SK-N-MC (cell line): ENCODE results near the gene FBXO38.

Experiments
- DNase-seq: peaks from one replicate; pipeline ENCODE4 v3.0.0-alpha.2; 2011; ENCODE audit warnings: low read depth, low spot score
- H3K27ac ChIP-seq: fragments of 200-600 bp; sonication (generic); 2 replicates; pipeline ENCODE4 v1.5.1; 2016; ENCODE audit warnings: mixed run types
- H3K36me3 ChIP-seq: fragments of 200-600 bp; sonication (generic); 2 replicates; pipeline ENCODE4 v1.6.1; 2017; ENCODE audit warnings: antibody characterized with exemption, low read length, mixed read lengths; ENCODE audit not compliant: insufficient read depth
- H3K4me3 ChIP-seq: fragments of 200-600 bp; sonication (generic); 2 replicates; pipeline ENCODE4 v1.5.1; 2016
- H3K9ac ChIP-seq: fragments of 200-600 bp; sonication (generic); 2 replicates; pipeline ENCODE4 v1.8.0; 2017; ENCODE audit warnings: mixed run types, mixed read lengths; ENCODE audit not compliant: insufficient read length
- H3K9me3 ChIP-seq: fragments of 200-600 bp; sonication (generic); 2 replicates; pipeline ENCODE4 v1.6.1; 2017; ENCODE audit warnings: low read depth, mild to moderate bottlenecking, antibody characterized with exemption, low read length, moderate library complexity, mixed read lengths
- EZH2 ChIP-seq: fragments of 200-600 bp; sonication (generic); IDR thresholded peaks from one replicate; pipeline ENCODE4 v1.6.1; 2017; ENCODE audit warnings: antibody characterized with exemption
- FOXP2 ChIP-seq: optimal IDR thresholded peaks from 2 replicates; pipeline ENCODE3; 2011; ENCODE audit warnings: mild to moderate bottlenecking, moderate library complexity; ENCODE audit not compliant: insufficient read depth; ENCODE audit errors: extremely low read length, control extremely low read depth
- POLR2AphosphoS5 ChIP-seq: IDR thresholded peaks from 2 replicates; pipeline ENCODE4 v1.6.1; 2012; ENCODE audit warnings: mild to moderate bottlenecking, low read depth, low read length, borderline replicate concordance

Gene FBXO38

DNA sequence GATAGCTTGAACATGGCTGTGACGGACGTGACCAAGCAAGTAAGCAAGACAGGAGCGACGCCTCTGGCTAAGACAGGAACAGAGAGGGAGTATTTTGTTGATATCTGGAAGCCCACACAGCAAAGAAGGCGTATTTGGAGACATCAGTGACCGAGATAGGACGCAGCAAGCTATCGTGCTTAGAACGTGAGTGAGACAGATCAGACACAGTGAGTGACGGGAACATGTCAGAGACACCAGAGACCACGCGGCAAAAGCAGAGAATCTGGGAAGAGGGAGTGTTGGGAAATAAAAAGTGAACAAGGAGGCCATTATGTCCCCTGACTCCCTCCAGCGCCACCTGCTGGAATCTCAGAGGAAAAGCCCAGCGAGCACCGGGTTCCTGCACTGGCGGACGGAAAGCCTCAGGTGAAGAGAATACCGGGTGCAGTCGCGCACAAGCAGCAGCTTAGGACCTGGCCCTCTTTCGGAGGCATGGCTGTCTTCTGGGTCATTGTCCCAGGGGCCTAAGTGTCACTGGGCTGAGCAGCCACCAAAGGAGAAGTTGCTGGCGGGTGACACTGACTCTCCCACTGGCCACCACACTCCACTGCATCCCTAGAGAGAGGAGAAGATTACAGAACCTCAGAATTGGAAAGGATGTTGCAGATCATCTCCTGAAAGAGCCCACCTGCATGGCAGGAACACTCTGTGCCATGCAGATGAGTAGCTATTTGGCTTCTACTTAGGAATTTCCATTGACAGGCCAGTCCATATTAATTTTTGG lies 99.1 kb downstream of the FBXO38 start:
- TF ChIP-seq EZH2 (no peak), POLR2AphosphoS5 (no peak), FOXP2 (no peak)
- Histone ChIP-seq H3K36me3 (no peaks in the 10 kb centered on the region), H3K9me3 (no peaks in the 10 kb centered on the region), H3K9ac (no peak overlapping the region), H3K4me3 (peak overlapping the region; percentile 80), H3K27ac (no peak overlapping the region)
- peak; percentile 18 for DNase-seq

DNA sequence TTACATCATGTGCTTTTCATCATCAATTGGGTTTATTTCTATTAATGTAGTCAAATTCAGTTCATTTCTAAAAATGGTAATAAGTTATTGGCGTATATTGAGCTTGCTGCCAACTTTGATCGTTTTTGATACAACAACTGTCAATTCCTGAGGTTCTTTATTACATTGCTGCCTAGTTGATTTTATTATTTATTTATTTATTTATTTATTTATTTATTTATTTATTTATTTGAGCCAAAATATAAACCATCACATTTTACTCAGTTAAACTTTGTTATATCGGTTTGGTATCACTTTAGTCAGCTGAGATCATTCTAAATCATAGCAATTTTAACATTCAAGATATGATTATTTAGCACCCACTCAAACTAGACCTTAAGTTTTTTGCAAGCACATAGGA lies 100.0 kb downstream of the FBXO38 start:
- TF ChIP-seq EZH2: no peak
- no peak for TF ChIP-seq POLR2AphosphoS5
- TF ChIP-seq FOXP2: no peak
- Histone ChIP-seq H3K36me3 (no peaks in the 10 kb centered on the region), H3K9me3 (no peaks in the 10 kb centered on the region), H3K9ac (no peak overlapping the region), H3K4me3 (no peak overlapping the region), H3K27ac (no peak overlapping the region)
- no peak for DNase-seq

GRCh38 chr5:148484651-148485050 lies 100.9 kb downstream of the FBXO38 start:
- H3K4me3 ChIP-seq: no peak overlapping the region
- TF ChIP-seq FOXP2 (no peak), POLR2AphosphoS5 (no peak), EZH2 (no peak)
- H3K27ac ChIP-seq: no peak overlapping the region
- no peak for DNase-seq
- no peak overlapping the region for H3K9ac ChIP-seq
- H3K9me3 ChIP-seq: no peaks in the 10 kb centered on the region
- H3K36me3 ChIP-seq: no peaks in the 10 kb centered on the region

GRCh38 chr5:148486456-148486855 lies 102.7 kb downstream of the FBXO38 start:
- Histone ChIP-seq H3K9me3 (no peaks in the 10 kb centered on the region), H3K4me3 (no peak overlapping the region), H3K9ac (no peak overlapping the region), H3K27ac (no peak overlapping the region), H3K36me3 (no peaks in the 10 kb centered on the region)
- no peak for DNase-seq
- TF ChIP-seq FOXP2: no peak
- no peak for TF ChIP-seq EZH2
- no peak for TF ChIP-seq POLR2AphosphoS5

DNA sequence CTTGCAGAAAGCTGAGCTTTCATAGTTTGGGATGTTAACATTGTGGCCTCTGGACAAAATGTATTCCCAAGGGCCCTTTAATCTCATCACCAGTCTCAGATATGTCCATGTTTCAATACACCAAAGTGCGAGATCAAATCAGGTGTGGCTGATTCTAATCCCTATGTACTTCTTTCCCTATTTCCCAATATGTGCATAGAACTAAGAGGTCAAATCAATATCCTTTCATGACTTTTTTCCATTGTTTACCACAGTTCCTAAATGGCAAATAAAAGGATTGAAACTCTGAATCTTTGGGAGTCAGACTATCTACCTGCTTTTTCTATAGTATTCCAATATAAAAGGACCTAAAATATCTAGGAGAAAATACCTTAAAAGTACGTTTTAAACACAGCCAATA lies 105.0 kb downstream of the FBXO38 start:
- Histone ChIP-seq H3K27ac (no peak overlapping the region), H3K36me3 (no peaks in the 10 kb centered on the region), H3K9me3 (no peaks in the 10 kb centered on the region), H3K4me3 (no peak overlapping the region), H3K9ac (no peak overlapping the region)
- no peak for TF ChIP-seq POLR2AphosphoS5
- TF ChIP-seq FOXP2: no peak
- no peak for TF ChIP-seq EZH2
- DNase-seq: no peak

DNA sequence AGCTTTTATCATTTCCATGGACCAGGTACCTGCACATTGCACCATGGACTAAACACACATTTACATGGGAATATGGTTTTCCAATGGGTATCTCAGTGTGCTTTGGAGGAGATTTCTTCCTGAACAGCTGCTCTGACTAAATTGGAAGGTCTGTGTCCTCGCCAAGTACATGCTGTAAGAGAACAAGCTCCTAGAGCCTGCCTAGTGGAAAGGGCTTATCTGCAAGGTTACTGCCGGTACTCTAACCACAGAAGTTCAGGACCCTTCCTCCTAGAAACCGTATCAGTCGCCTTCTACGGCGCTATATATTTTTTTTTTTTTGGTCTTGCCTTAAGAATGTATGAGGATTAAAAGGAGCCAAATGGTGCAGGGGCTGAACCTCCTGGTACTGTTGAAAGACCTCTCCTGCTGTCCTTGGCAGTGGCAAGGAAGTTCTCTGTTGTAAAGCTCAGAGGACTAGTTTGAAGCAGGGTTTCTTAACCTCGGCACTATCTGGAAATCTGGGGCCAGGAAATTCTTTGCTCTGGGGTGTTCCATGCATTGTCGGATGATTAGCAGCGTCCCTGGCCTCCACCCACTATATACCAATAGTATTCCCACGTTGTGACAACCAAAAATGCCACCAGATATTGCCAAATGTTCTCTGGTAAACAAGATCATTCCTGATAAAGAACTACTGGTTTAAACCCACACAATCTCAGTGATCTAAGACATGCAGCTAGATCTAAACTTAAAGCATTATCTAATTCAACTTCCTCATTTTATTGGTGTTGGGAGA lies 107.4 kb downstream of the FBXO38 start:
- DNase-seq: no peak
- H3K4me3 ChIP-seq: no peak overlapping the region
- H3K36me3 ChIP-seq: no peaks in the 10 kb centered on the region
- TF ChIP-seq POLR2AphosphoS5: no peak
- no peak for TF ChIP-seq FOXP2
- no peak for TF ChIP-seq EZH2
- H3K27ac ChIP-seq: no peak overlapping the region
- no peak overlapping the region for H3K9ac ChIP-seq
- H3K9me3 ChIP-seq: no peaks in the 10 kb centered on the region

DNA sequence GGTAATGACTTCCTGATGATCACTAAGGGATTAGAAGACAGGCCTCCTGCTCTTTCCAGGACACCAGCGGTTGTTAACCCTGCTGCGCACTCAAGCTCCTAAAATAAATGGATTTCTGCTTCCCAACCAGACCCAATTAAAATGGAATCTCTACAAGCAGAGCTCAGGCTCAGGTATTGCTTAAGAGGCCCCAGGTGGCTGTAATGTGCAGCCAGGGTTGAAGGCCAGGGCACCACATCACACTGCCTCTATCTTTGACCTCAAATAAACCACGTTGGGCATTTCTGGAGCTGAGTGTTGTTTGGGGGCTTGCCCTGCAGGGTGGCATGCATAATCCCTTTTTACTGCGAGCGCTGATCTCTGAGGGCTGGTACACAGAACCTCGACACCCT lies 108.0 kb downstream of the FBXO38 start:
- H3K9me3 ChIP-seq: no peaks in the 10 kb centered on the region
- no peak overlapping the region for H3K9ac ChIP-seq
- TF ChIP-seq EZH2 (no peak), POLR2AphosphoS5 (no peak), FOXP2 (no peak)
- no peak overlapping the region for H3K4me3 ChIP-seq
- no peak overlapping the region for H3K27ac ChIP-seq
- DNase-seq: no peak
- no peaks in the 10 kb centered on the region for H3K36me3 ChIP-seq

DNA sequence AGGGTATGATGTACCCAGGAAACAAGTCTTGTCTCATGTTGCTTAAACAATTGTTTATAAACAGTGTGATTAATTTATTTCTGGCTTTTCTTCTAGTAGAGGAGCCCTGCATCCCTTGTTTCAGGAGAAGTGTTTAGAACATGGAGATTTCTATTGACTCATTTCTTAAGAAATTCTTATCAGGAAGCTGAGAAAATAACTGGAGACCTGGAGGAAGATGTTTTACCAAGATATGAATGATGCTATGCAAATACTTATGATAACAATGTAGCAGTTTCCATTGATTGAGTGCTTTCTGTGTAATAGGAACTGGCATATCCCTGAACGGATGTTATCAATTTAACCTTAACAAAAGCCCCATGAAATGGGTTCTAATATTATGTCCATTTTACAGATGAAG lies 108.6 kb downstream of the FBXO38 start:
- TF ChIP-seq EZH2 (no peak), POLR2AphosphoS5 (no peak), FOXP2 (no peak)

More for the DNA sequence above, 108.6 kb downstream of the FBXO38 start:
- DNase-seq: no peak
- no peaks in the 10 kb centered on the region for H3K9me3 ChIP-seq
- no peak overlapping the region for H3K9ac ChIP-seq
- no peaks in the 10 kb centered on the region for H3K36me3 ChIP-seq
- H3K27ac ChIP-seq: no peak overlapping the region
- no peak overlapping the region for H3K4me3 ChIP-seq
